Activated T-cell treated with anti-CD3 and anti-CD28 coated beads for 1 hour (primary cell): Measurements from ENCODE around the gene RIN3.

ENCODE experiments used
- DNase-seq: peaks from one replicate; pipeline ENCODE4 v3.0.0-alpha.2; 2020; ENCODE audit warnings: low read depth

RIN3 gene

GRCh38 chr14:92555465-92556111 lies 42.0 kb downstream of the RIN3 start:
- DNase-seq = no peak

GRCh38 chr14:92556255-92556741 lies 42.7 kb downstream of the RIN3 start:
- DNase-seq = no peak

DNA sequence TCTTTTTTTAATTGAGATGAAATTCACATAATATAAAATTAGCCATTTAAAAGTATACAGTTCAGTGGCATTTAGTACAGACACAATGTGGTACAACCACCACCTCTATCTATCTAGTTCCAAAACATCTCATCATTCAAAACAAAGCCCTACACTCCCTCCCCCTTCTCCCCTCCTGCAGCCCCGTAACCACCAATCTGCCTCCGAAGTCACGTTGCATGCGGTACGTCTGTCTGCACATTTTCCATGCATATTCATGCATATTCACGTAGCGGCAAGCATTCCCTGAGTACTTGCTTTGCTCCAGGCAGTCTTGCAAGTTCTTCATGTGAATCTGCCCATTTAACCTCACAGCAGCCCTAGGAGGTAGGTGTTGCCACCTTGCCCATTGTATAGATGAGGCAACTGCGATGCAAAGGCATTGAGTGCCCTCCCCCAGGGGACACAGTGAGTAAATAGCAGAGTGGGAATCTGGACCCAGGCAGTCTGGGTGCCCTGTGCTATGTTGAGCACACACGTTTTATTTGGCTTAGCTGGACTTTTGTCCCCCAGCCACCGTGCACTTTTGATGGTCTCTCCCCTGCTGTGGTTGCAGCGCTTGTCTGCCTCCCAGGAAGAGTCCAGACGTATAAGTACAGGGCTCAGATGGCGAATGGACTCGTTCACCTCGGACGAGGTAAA lies 43.4 kb downstream of the RIN3 start:
- DNase-seq = no peak

GRCh38 chr14:92557544-92557912 lies 43.9 kb downstream of the RIN3 start:
- DNase-seq = no peak

- no peak for DNase-seq
These were observed 44.7 kb downstream of the RIN3 start for GRCh38 chr14:92558319-92558718.

DNA sequence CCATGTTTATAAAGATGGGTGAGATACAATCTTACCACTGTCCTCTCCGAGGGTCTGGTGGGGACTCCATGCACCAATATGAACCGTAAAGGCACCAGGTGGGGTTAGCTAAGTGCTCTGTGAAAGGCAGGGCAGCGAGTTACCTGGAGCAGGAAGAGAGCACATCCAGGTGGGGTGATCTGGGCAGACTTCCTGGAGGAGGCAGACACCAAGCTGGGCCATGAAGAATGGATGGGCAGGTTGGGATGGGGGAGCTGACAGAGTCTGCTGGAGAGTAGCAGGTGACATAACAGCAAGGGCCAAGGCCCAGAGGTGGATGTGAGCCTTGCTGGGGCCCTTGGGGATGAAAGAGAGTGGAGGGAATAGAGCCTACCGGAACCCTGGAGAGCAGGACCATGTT lies 45.9 kb downstream of the RIN3 start:
- DNase-seq = no peak

- DNase-seq = no peak
These were observed 46.7 kb downstream of the RIN3 start for GRCh38 chr14:92560106-92560865.

GRCh38 chr14:92561906-92562479 lies 48.4 kb downstream of the RIN3 start:
- DNase-seq = no peak

DNA sequence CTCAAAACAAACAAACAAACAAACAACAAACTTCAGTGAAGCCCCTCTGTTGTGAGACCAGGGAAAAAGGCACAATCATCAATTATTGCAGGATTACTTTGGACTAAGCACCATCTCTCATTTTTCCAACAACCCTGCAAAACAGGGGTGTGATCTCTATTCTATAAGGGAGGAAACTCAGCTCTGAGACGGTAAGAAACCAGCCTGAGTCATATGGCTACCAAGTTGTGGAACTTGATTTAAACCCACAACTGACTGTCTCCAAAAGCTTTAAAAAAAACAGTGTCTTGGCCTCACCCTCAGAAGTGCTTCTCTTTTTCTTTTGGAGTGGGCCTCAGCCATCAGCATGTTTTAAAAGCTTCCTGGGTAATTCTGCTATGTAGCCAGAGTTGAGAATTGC lies 49.8 kb downstream of the RIN3 start:
- no peak for DNase-seq

DNA sequence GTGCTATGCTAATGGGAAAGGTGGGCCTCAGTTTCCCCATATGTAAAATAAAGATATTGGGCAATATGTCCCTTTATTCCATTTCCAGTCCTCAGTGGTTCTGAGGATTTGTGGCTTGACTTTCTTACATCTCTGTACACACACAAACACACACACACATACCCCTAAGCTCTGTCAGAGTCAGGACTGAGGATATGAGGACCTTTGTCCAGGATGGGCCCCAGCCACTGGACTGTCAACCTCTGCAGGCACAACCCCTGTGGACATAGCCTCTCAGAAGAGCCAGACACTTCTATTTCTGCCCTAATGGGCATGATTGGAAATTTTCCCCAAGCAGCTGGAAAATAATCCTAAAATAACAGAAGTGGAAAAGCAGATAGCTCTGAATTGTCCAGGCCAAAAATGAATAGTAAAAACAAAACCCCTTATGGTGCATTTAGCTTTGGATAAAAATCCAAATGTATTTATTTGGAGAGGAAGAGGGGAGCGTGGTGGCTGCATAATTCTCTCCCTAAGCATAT lies 50.2 kb downstream of the RIN3 start:
- DNase-seq = no peak

DNA sequence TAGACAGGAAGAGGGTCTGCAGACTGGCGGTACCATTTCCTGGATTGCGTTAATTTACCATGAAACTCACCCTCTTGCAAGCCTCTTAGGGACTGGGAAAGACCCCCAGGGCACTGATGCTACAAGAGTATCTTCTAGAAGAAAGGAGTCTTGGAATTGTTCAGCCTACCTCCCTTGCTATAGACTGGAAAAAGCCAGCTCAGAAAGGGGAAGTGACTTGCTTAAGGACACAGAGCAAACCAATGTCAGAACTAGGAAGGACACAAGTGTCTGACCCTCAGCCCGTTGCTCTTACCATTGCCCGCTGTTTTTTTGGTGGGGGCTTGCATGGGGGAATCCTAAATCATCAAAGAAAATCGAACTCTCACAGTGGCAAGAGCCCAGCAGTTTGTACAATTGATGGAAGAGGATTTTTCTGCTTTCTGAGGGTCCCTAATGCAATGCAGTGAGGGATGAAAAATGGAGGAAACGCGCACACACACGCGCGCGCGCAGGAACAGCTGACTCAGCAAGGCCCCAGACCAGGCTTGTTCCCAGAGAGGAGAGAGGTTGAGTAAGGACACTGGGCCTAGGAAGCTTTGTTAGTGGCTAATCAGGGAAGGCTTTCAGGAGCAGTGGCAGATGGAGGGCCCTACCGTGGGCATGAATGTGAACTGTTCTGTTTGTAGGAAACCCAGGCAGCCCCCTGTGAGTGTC lies 50.9 kb downstream of the RIN3 start:
- DNase-seq = no peak

DNA sequence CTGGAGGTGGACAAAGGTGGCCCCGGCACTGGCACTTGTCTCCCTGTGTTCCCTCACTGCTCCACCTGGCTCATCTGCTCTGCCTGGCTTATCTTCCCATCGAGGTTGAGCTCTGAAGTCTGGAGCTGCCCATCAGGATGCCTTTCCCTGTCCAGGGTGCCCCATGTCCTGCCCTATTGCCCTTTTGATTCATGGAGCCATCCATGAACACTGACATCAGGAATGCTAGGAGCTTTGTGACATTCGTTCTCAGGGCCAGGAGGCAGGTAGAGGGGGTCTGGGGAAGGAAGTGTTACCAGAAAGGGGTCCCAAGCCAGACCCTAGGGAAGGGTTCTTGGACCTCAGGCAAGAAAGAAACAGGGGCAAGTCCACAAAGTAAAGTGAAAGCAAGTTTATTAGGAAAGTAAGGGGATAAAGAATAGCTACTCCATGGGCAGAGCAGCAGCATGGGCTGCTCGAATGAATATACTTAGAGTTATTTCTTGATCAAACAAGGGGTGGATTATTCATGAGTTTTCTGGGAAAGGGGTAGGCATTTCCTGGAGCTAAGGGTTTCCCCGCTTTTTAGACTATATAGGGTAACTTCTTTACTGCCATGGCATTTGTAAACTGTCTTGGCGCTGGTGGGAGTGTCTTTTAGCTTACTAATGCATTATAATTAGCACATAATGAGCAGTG lies 51.6 kb downstream of the RIN3 start:
- DNase-seq = no peak

GRCh38 chr14:92565718-92566115 lies 52.1 kb downstream of the RIN3 start:
- DNase-seq = no peak

- no peak for DNase-seq
These were observed 53.7 kb downstream of the RIN3 start for GRCh38 chr14:92567173-92567725.

GRCh38 chr14:92568621-92569479 lies 55.3 kb downstream of the RIN3 start:
- DNase-seq = no peak

DNA sequence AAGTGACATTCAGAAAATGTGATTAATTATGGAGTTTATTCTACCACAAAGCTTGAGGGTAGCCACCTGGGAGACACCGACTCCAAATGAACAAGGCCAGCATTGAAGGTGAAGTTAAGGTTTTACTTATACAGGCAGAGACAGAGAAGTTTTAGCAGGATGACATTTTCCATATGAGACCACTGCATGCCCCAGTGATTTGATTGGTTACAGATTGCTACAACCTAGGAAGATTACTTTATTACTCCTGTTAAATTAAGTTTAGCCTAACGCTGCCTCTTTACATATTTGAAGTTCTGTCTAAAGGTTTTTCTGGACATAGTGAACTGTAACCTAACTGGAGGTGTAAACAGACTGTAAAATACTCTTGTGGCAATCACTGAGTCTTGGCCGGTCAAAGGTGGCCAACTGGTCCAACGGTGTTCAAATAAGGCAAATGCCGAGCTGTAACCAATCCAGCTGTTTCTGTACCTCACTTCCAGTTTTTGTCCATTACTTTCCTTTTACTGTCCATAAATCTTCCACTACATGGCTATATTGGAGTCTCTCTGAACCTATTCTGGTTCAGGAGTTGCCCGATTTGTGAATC lies 57.2 kb downstream of the RIN3 start:
- DNase-seq = no peak

DNA sequence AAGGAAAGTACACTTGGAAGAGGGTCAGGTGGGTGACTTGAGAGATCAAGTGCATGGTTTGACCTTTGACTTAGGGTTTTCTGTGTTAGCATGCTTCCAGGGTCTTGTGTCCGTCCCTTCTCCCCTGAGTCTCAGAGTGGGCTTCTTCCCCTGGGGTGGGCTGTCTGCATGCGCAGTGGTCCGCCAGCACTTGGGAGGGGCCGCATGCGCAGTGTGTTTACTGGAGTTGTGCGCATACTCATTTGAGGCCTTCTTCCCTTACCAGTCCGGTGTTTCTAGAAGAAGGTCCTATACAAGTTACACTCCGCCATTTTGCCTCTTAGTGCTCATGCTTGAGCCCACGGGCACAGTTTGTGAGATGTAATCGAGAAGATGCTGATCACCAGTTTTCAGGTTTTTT lies 58.5 kb downstream of the RIN3 start:
- DNase-seq = no peak

DNA sequence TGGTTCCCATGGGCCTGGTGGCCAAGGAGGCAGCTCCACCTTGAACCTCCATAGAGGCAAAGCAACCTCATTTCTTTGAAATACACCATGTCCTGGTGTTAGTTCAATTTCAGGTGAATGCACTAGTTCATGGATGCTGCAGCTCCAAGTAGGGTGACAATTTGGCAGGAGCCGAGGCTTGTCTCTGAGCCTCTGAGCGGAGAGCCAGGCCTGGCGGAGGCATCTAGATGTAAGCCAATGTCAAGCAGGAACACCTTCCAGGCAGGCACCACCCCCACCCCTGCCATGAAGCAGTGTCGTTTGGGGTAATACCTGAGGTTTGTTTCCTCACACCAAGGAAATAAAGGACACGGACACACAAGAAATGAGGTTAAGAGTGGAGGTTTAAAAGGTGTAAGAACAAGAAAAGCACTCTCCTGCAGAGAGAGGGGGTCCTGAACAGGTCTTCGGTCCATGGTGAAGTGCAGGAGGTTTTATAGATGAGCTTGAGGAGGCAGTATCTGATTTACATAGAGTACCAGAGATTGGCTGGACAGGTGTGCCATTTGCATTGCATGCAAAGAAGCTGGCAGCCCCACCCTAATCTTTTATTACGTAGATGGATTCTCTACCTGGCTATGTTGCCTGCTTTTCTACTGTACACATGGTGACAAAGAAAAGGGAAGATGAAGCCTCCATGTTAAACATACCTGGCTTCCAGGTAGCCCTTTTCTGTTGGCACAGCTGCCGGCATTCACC lies 60.3 kb downstream of the RIN3 start:
- DNase-seq = no peak
